Heart left ventricle (tissue), 16 donors: Measurements from ENCODE around the gene MCF2L. TPM values are rescaled to one million over a fixed set of nuclear protein-coding genes. Genes with fewer than 3 reads are reported as not detected.
"Not testable (repeated sequence)": the region's sequence is repeated elsewhere in the genome, so short reads cannot be mapped to it uniquely, and the experiment has no call there.

Source experiments
- ATAC-seq, 4 donors: fragments of 200-7000 bp; cut with Tn5 transposase; one replicate each; pipeline ENCODE4 v1.9.1; 2020 to 2022; ENCODE audit warnings: moderate library complexity in 4 of 4, mild to moderate bottlenecking in 3 of 4, moderate number of reproducible peaks in 1 of 4
- DNase-seq, 5 donors: peaks; one replicate each; pipeline ENCODE4 v3.0.0-alpha.2; 2020
- H3K27ac ChIP-seq, 12 donors: fragments of 200-600 bp; sonication (generic) in 4 of 12; one replicate each; pipeline versions ENCODE4 v1.5.0 to v1.8.0; 2016 to 2022; ENCODE audit warnings: mild to moderate bottlenecking in 2 of 12
- H3K27me3 ChIP-seq, 9 donors: fragments of 200-600 bp; sonication (generic) in 2 of 9; one replicate each; pipeline versions ENCODE4 v1.5.1 to v1.8.0; 2016 to 2022; ENCODE audit warnings: mild to moderate bottlenecking in 3 of 9
- H3K36me3 ChIP-seq, 9 donors: fragments of 200-600 bp; sonication (generic) in 2 of 9; one replicate each; pipeline versions ENCODE4 v1.5.0 to v1.8.0; 2018 to 2022; ENCODE audit warnings: mild to moderate bottlenecking in 2 of 9
- H3K4me1 ChIP-seq, 12 donors: fragments of 200-600 bp; sonication (generic) in 4 of 12; one replicate each; pipeline versions ENCODE4 v1.5.0 to v1.8.0; 2016 to 2022; ENCODE audit warnings: mild to moderate bottlenecking in 3 of 12
- H3K4me3 ChIP-seq, 12 donors: fragments of 200-600 bp; sonication (generic) in 4 of 12; one replicate each; pipeline versions ENCODE4 v1.5.0 to v1.8.0; 2017 to 2022; ENCODE audit warnings: mild to moderate bottlenecking in 9 of 12, moderate library complexity in 4 of 12
- H3K9me3 ChIP-seq, 12 donors: fragments of 200-600 bp; sonication (generic) in 4 of 12; one replicate each; pipeline versions ENCODE4 v1.5.0 to v1.8.0; 2016 to 2022; ENCODE audit warnings: mild to moderate bottlenecking in 1 of 12
- POLR2A ChIP-seq, 2 donors: fragments of 450-650 bp; IDR thresholded peaks; one replicate each; pipeline ENCODE4 v1.6.1; 2017; ENCODE audit warnings: antibody characterized with exemption in 2 of 2, mild to moderate bottlenecking in 2 of 2, moderate library complexity in 2 of 2
- WGBS, 4 donors: extraction: QIAGEN DNeasy Blood & Tissue Kit in 2 of 4; methylation state at CpG; one replicate each; pipeline versions ENCODE4 v1.1.5 to v1.1.7; 2013 to 2018; 5-methylcytosine and 5-hydroxymethylcytosine counted together
- intact Hi-C, 10 donors: fragments of 100-400 bp; cut with DNase I; formaldehyde crosslinking; loops; one replicate each; pipeline versions ENCODE4 v1.11.1 to v1.14.2; 2022
- polyA plus RNA-seq, 2 donors: library from polyadenylated mRNA; stranded (reverse); fragments of 200-250 nt; gene quantifications; one replicate each; pipeline ENCODE4 v1.2.3, GENCODE V29; 2013
- total RNA-seq, 9 donors: library from RNA; depleted of rRNA in 2 of 9; stranded (reverse); fragments of >200 nt in 2 of 9; fragmentation: NEBNext Ultra II Directional in 3 of 9; extraction: Animal tissue kit (Norgen Biotek cat#: 25700) in 3 of 9; gene quantifications; one replicate each; pipeline versions ENCODE4 v1.1.0 to v1.2.4, GENCODE V29; 2016 to 2023
- TF ChIP-seq, protein P1 (sequence below), 12 donors: fragments of 200-600 bp; sonication (generic) in 4 of 12; IDR thresholded peaks; one replicate each; pipeline versions ENCODE4 v1.5.0 to v1.8.0; 2018 to 2022; ENCODE audit warnings: antibody characterized with exemption in 12 of 12, mild to moderate bottlenecking in 5 of 12
- donor health status: ischemic (EF 13 %, LVEDD 7.1; RV severe dilation, severe dysfunction).
- donor health status: healthy with polysubstance abuse.
- donor health status: DM: no; HTN: yes; CAD: no.
- donor health status: DM: no; HTN: no; CAD: no.
- donor health status: ischemic (EF 25% LVEDD 6.9; RV normal size, moderate dysfunction).
- donor health status: ischemic (EF 25% LVEDD 5.7; RV mildly dilated, moderate dysfunction).
- donor health status: healthy.
- donor health status: DM: yes; HTN: yes; CAD: no.
- donor health status: ischemic (EF 35%, LVEDD 5.7; RV mildly dilated, moderate dysfunction).
- donor health status: nonischemic (EF 11% LVEDD 7.7; RV severe dilation, severe dysfunction).
- donor health status: DM: yes; HTN: yes; CAD: no.
- donor health status: PGD.
- donor health status: ischemic (EF 29% LVEDD 5.4; RV normal size, mild dysfunction).
- donor health status: nonischemic (EF 23%, LVEDD 6.1; RV moderate dilation, normal function).

Gene MCF2L
- total and polyA plus RNA-seq, 11 donors, result 26.0 to 61.0 (median 42.7) TPM

GRCh38 chr13:113105032-113105920 is 136.3 kb downstream of the MCF2L start, which contains the start of gene F7:
TSS of gene F7 (plus strand) at chr13:113105791. CDS start at chr13:113105842, 51 bp downstream.
- Histone ChIP-seq H3K27ac (no peak within 1 kb of the TSS), H3K9me3 (no peaks in the 10 kb centered on the region), H3K4me3 (no peak within 1 kb of the TSS), H3K4me1 (peaks cover 0 to 11% (median 5%) of the 10 kb centered on the region in 12 donors), H3K27me3 (peaks cover 4 to 13% (median 12%) of the 10 kb centered on the region in 9 donors), H3K36me3 (no peaks in the 10 kb centered on the region)
- TF ChIP-seq, protein P1, sequence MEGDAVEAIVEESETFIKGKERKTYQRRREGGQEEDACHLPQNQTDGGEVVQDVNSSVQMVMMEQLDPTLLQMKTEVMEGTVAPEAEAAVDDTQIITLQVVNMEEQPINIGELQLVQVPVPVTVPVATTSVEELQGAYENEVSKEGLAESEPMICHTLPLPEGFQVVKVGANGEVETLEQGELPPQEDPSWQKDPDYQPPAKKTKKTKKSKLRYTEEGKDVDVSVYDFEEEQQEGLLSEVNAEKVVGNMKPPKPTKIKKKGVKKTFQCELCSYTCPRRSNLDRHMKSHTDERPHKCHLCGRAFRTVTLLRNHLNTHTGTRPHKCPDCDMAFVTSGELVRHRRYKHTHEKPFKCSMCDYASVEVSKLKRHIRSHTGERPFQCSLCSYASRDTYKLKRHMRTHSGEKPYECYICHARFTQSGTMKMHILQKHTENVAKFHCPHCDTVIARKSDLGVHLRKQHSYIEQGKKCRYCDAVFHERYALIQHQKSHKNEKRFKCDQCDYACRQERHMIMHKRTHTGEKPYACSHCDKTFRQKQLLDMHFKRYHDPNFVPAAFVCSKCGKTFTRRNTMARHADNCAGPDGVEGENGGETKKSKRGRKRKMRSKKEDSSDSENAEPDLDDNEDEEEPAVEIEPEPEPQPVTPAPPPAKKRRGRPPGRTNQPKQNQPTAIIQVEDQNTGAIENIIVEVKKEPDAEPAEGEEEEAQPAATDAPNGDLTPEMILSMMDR (IDR thresholded peaks at IDR 0.05), result no peak
- no peak for TF ChIP-seq POLR2A (IDR thresholded peaks at IDR 0.05)
- 71 to 73% (median 73%) methylated on average over 14 to 17 of the region's 17 CpGs for WGBS, 4 donors
- intact Hi-C loops, result no loop called here
- ATAC-seq (no peak), DNase-seq (peak in 1 of 5 donors; percentile 41)

DNA sequence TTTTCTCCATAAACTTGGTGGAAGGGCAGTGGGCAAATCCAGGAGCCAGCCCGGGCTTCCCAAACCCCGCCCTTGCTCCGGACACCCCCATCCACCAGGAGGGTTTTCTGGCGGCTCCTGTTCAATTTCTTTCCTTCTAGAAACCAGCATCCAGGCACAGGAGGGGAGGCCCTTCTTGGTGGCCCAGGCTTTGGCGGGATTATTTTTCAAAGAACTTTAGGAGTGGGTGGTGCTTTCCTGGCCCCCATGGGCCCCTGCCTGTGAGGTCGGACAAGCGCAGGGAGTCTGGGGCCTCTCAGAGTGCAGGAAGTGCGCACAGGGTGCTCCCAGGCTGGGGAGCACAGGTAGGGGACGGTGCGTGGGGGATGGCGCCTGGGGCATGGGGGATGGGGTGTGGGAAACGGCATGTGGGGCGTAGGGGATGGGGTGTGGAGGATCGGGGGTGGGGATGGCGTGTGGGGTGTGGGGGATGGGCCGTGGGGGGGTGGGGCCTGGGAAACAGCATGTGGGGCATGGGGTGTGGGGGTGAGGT is 137.0 kb downstream of the MCF2L start:
- WGBS, 4 donors, result 53 to 76% (median 63%) methylated on average over 8 to 16 of the region's 16 CpGs
- peaks cover 0 to 18% (median 12%) of the 10 kb centered on the region in 12 donors for H3K4me1 ChIP-seq
- peaks cover 4 to 20% (median 19%) of the 10 kb centered on the region in 9 donors for H3K27me3 ChIP-seq
- no peak overlapping the region for H3K4me3 ChIP-seq
- no peak overlapping the region for H3K27ac ChIP-seq
- H3K36me3 ChIP-seq, result no peaks in the 10 kb centered on the region
- H3K9me3 ChIP-seq, result no peaks in the 10 kb centered on the region
- no peak for ATAC-seq
- TF ChIP-seq POLR2A (IDR thresholded peaks at IDR 0.05), result no peak
- TF ChIP-seq, protein P1 (IDR thresholded peaks at IDR 0.05), result no peak
- intact Hi-C loops, result no loop called here
- peak in 1 of 5 donors; percentile 34 for DNase-seq

DNA sequence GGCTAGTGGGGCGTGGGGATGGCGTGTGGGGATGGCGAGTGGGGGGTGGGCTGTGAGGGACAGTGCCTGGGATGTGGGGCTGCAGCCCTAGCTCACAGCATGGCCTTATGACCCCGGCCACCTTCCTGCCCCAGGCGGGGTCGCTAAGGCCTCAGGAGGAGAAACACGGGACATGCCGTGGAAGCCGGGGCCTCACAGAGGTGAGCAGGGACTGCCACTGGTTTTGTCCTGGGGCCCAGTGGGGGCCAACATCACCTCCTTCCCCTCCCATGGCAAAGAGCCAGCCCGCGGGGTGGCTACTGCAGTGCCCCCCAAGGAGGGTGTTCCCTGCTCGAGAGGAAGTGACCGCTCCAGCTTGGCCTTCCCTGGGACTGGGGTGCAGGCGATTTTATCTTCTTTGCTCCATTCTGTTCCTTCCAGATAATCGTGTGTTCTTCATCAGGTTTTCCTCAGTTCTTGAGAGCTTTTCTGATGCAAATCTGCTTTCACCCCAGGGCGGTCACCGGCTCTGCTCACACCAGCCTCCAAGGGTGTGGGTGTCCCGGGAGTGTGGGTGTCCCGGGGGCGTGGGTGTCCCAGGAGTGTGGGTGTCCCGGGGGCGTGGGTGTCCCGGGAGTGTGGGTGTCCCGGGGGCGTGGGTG is 137.8 kb downstream of the MCF2L start:
- ATAC-seq, result no peak
- H3K36me3 ChIP-seq, result no peaks in the 10 kb centered on the region
- TF ChIP-seq, protein P1 (IDR thresholded peaks at IDR 0.05), result no peak
- no peak for TF ChIP-seq POLR2A (IDR thresholded peaks at IDR 0.05)

GRCh38 chr13:113108521-113108920 is 139.5 kb downstream of the MCF2L start:
- H3K27me3 ChIP-seq, result peaks cover 4 to 28% (median 21%) of the 10 kb centered on the region in 9 donors
- WGBS, 4 donors, result 94 to 97% (median 95%) methylated on average over 9 to 27 of the region's 27 CpGs
- intact Hi-C loops, H3K4me3 ChIP-seq, H3K9me3 ChIP-seq, H3K36me3 ChIP-seq, H3K27ac ChIP-seq, ATAC-seq: not testable (repeated sequence)
- peaks cover 0 to 18% (median 13%) of the 10 kb centered on the region in 12 donors for H3K4me1 ChIP-seq
- peak in 2 of 5 donors; percentile 5 to 14 for DNase-seq

More for the DNA sequence above, 137.8 kb downstream of the MCF2L start:
- Histone ChIP-seq H3K9me3 (no peaks in the 10 kb centered on the region), H3K27ac (no peak overlapping the region), H3K27me3 (peaks cover 4 to 24% (median 21%) of the 10 kb centered on the region in 9 donors), H3K4me3 (no peak overlapping the region), H3K4me1 (peaks cover 0 to 18% (median 13%) of the 10 kb centered on the region in 12 donors)
- intact Hi-C loops, result no loop called here
- peak in 2 of 5 donors; percentile 19 to 56 for DNase-seq
- 68 to 74% (median 73%) methylated on average over 23 to 25 of the region's 25 CpGs for WGBS, 4 donors
